ENCODE data around the gene PFN2.

The PFN2 gene

DNA sequence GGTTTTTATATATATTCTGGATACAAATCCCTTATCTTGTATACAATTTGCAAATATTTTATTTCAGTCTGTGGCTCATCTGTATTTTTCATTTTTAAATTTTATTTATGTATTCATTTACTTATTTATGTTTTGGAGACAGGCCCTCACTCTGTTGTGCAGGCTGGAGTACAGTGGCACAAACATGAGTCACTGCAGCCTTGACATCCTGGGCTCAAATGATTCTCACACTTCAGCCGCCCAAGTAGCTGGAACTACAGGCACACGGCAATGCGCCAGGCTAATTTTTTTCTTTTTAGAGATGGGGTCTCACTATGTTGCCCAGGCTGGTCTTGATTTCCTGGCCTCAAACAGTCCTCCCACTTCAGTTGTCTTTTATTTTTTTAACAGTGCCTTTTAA is 50.6 kb downstream of the PFN2 start:
- DNase-seq (ENCODE audit: extremely low read depth, low read depth), result no peak
- H3K4me3 ChIP-seq (replicated peaks; ENCODE audit: low read depth, low read length), result no peak overlapping the region
- no peak for TF ChIP-seq CTCF (IDR thresholded peaks at IDR 0.05; ENCODE audit: low read depth, low read length, missing control alignments)

- TF ChIP-seq CTCF (IDR thresholded peaks at IDR 0.05; ENCODE audit: low read depth, low read length, missing control alignments), result no peak
- H3K4me3 ChIP-seq (replicated peaks; ENCODE audit: low read depth, low read length), result no peak overlapping the region
- no peak for DNase-seq (ENCODE audit: extremely low read depth, low read depth)
These were observed 51.2 kb downstream of the PFN2 start for GRCh38 chr3:149919509-149919908.

GRCh38 chr3:149917124-149917667 is 53.5 kb downstream of the PFN2 start:
- TF ChIP-seq CTCF (IDR thresholded peaks at IDR 0.05; ENCODE audit: low read depth, low read length, missing control alignments), result no peak
- H3K4me3 ChIP-seq (replicated peaks; ENCODE audit: low read depth, low read length), result no peak overlapping the region

More at GRCh38 chr3:149917124-149917667, 53.5 kb downstream of the PFN2 start:
- DNase-seq (ENCODE audit: extremely low read depth, low read depth), result no peak
